Stromal cell of bone marrow (primary cell): ENCODE results near the gene PPP1R18.
"Not testable (repeated sequence)": the region's sequence is repeated elsewhere in the genome, so short reads cannot be mapped to it uniquely, and the experiment has no call there.

Experiments
- DNase-seq: peaks from one replicate; pipeline ENCODE4 v3.0.0-alpha.2; 2012; ENCODE audit warnings: low read depth

Gene PPP1R18

GRCh38 chr6:30686009-30686907 lies at the start of gene PPP1R18:
Gene PPP1R18, minus strand, starts transcription at chr6:30686645. Its CDS starts 627 bp downstream, at chr6:30686018.
- DNase-seq, result peak; percentile 47

- DNase-seq, result no peak
Measured at GRCh38 chr6:30735668-30736314, 49.3 kb upstream of the PPP1R18 start.

DNA sequence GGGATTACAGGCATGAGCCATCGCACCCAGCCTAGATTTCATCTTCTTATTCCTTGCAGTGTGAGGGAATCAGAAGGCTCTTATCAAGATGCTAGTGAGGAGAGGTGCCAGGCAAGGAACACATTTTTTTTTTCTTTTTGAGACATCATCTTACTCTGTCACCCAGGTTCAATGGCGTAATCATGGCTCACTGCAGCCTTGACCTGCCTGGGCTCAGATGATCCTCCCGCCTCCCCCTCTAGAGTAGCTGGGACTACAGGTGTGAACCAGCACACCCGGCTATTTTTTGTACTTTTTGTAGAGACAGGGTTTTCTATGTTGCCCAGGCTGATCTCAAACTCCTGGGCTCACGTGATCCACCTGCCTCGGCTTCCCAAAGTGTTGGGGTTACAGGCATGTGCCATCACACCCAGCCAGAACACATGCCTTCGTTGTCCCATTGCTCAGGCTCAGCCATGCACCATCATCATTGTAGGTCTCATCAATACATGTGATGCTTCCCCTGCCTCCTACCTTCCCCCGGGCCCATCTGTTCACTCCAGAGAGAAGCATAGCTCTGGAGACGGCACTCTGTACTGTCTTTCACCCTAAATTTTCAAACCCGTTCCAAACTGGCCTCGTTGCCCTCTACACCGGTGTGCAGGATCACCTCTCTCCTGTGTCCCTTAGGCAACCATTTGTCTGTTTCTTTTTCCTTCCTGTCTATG lies 45.9 kb upstream of the PPP1R18 start:
- no peak for DNase-seq

DNA sequence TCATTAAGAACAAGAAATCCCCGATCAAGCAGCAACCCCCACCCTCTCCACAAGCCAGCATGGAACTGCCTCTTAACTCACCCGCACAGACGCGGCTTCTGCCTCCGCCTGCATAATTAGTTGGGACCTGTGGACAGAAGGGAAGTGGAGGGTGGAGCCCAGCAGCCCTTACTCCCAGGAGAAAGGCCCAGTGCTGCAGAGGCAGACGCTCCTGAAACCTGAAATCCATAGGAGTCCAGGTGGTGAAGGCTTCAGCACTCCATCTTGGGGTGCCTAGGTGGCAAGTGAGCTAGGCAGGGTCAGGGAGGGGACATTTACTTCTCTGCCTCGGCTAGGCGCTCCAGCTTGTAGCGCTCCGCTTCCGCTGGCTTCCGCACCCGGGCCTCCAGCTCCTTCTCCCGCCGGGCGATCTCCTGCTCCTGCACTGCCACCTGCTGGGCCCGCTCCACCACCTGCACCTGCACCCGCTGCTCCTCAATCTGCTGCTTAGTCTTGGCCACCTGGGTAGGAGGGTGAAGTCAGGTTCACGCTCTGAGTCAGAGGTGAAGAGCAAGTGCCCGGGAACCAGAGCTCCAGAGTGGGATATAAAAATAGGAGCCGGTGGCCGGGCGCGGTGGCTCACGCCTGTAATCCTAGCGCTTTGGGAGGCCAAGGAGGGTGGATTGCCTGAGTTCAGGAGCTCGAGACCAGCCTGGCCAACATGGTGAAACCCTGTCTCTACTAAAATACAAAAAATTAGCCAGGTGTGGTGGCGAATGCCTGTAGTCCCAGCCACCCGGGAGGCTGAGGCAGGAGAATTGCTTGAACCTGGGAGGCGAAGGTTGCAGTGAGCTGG lies 44.4 kb upstream of the PPP1R18 start:
- no peak for DNase-seq

- no peak for DNase-seq
Measured at GRCh38 chr6:30727920-30728553, 41.6 kb upstream of the PPP1R18 start.

DNA sequence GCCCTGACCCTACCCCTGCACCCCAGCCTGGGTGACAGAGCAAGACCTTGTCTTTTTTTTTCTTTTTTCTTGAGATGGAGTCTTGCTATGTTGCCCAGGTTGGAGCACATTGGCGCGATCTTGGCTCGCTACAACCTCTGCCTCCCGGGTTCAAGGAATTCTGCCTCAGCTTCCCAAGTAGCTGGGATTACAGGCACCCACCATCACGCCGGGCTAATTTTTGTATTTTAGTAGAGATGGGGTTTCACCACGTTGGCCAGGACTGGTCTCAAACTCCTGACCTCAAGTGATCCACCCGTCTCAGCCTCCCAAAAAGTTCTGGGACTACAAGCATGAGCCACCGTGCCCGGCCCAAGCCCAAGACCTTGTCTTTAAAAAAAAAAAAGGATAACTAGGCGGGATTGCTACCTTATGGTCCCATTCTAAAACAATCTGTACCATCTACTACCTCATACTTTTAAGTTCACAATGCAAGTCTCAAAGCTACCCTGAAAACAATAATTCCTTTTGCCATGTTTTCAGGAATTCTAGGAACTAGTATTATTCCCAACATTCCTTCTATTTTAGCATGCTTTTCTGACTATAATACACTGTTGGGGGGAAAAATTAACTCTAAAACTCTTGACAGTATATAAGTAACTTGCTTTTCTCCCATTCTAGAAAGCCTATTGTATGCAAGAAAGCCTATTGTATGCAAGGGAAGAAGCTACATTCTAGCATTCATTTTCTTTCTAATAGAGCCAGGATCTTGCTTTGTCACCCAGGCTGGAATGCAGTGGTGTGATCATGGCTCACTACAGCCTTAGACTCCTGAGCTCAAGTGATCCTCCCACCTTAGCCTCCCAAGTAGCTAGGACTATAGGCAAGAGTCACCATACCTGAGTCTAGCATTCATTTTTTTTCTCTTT lies 40.3 kb upstream of the PPP1R18 start:
- DNase-seq, result no peak

DNA sequence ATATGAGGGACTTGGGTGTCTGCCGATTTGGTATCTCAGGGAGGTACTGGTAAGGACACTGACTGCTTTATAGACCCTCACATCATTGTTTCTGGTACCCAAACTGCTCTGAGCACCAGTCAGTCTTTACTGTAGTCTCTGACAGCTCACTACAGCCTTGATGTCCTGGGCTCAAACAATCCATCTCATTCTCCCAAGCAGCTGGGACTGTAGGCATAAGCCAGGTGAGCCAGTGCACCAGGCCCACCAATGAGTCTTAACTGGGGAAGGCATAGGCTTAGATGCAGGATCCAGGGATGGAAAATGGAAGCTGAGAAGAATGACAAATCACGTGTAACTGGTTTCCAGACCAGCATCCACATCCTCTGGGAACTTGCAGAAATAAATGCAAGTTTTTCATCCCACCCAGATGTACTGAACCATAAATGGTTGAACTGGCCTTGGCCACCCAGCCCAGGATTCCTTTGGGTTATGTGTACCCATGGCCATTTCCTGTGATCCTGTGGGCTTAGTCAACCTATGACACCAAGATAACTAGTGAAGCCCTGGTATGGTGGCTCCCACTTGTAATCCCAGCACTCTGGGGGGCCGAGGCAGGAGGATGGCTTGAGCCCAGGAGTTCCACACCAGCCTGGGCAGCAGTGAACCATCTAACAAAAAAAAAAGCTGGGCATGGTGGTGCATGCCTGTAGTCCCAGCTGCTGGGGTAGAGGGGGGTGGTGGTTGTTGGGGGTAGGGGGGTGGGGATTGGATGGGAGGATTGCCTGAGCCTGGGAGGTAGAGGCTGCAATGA lies 39.5 kb upstream of the PPP1R18 start:
- no peak for DNase-seq

GRCh38 chr6:30724906-30725667 lies 38.6 kb upstream of the PPP1R18 start:
- DNase-seq, result no peak

DNA sequence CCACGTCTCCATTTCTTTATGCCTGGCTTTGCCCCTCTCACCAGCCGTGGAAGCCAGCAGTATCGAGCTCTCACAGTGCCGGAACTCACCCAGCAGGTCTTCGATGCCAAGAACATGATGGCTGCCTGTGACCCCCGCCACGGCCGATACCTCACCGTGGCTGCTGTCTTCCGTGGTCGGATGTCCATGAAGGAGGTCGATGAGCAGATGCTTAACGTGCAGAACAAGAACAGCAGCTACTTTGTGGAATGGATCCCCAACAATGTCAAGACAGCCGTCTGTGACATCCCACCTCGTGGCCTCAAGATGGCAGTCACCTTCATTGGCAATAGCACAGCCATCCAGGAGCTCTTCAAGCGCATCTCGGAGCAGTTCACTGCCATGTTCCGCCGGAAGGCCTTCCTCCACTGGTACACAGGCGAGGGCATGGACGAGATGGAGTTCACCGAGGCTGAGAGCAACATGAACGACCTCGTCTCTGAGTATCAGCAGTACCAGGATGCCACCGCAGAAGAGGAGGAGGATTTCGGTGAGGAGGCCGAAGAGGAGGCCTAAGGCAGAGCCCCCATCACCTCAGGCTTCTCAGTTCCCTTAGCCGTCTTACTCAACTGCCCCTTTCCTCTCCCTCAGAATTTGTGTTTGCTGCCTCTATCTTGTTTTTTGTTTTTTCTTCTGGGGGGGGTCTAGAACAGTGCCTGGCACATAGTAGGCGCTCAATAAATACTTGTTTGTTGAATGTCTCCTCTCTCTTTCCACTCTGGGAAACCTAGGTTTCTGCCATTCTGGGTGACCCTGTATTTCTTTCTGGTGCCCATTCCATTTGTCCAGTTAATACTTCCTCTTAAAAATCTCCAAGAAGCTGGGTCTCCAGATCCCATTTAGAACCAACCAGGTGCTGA lies 37.6 kb upstream of the PPP1R18 start:
- DNase-seq, result not testable (repeated sequence)

DNA sequence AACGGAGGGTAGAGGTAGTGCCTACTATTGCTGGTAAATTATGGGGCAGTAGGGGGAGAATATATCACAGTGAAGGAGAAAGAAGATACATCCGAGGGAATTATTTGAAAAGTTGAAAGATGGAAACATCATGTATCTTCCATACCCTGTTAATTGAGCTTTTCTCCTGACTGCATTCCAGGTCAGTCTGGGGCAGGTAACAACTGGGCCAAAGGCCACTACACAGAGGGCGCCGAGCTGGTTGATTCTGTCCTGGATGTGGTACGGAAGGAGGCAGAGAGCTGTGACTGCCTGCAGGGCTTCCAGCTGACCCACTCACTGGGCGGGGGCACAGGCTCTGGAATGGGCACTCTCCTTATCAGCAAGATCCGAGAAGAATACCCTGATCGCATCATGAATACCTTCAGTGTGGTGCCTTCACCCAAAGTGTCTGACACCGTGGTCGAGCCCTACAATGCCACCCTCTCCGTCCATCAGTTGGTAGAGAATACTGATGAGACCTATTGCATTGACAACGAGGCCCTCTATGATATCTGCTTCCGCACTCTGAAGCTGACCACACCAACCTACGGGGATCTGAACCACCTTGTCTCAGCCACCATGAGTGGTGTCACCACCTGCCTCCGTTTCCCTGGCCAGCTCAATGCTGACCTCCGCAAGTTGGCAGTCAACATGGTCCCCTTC lies 36.9 kb upstream of the PPP1R18 start:
- not testable (repeated sequence) for DNase-seq

DNA sequence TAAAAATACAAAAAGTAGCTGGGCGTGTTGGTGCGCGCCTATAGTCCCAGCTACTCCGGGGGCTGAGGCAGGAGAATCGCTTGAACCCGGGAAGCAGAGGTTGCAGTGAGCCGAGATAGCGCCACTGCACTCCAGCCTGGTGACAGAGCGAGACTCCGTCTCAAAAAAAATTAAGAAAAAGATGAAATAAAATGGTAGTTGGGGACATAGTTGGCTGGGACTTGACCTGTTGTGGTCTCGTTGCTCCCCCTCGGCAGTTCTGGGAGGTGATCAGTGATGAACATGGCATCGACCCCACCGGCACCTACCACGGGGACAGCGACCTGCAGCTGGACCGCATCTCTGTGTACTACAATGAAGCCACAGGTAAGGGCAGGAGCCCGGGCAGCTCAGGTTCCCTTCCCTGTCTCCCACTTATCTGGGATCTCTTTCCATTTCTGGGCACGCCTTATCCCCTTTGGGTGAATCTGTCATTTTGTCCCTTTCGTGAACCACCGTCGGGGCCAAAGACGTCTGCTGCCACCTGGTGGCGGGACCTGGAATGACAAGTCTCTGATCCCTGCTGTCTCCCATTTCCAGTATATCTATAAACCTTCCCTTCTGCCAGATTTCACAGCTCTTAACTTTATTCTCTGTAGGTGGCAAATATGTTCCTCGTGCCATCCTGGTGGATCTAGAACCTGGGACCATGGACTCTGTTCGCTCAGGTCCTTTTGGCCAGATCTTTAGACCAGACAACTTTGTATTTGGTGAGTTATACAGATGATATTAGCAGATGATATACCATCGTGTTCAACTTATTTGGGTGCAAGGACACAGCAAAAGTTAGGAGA lies 36.1 kb upstream of the PPP1R18 start:
- no peak for DNase-seq

DNA sequence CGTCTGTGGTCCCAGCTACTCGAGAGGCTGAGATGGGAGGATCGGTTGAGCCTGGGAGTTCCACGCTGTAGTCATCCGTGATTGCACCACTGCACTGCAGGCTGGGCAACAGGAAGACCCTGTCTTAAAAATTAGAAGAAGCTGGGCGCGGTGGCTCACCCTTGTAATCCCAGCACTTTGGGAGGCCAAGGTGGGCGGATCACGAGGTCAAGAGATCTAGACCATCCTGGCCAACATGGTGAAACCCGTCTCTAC lies 35.5 kb upstream of the PPP1R18 start:
- DNase-seq, result not testable (repeated sequence)

GRCh38 chr6:30721198-30722024 lies 35.0 kb upstream of the PPP1R18 start:
- DNase-seq, result peak; percentile 78

DNA sequence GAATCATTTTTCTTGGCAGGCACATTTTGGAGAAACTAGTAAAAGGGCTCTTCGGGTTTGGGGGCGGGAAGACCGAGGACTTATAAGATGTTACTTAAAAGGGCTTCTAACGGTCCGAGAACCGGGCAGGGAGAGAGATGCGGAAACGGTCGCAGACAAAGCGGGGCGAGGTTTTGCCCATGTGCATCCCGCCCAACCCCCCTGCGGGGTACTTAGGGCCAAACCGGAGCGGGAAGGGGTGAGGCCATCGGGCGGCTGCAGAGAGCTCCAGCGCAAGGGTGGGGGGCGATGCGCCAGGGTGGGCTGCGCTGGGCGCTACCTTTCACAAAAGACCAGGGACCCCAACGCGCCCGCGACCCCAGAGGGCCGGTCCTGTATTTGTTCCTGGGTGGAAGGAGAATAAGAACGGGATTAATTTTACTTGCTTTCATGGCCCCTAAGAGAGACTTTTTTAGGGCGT lies 34.3 kb upstream of the PPP1R18 start:
- DNase-seq, result no peak
